Measurements from ENCODE around the gene DOCK2. TPM values are rescaled to one million over a fixed set of nuclear protein-coding genes. Genes with fewer than 3 reads are reported as not detected.
A peak's percentile ranks its signal among the peaks of the same experiment; 100 is the strongest.
"Not testable (repeated sequence)": the region's sequence is repeated elsewhere in the genome, so short reads cannot be mapped to it uniquely, and the experiment has no call there.

The DOCK2 gene
- total RNA-seq, 2 donors from 2014 or later = 210 to 220 TPM

DNA sequence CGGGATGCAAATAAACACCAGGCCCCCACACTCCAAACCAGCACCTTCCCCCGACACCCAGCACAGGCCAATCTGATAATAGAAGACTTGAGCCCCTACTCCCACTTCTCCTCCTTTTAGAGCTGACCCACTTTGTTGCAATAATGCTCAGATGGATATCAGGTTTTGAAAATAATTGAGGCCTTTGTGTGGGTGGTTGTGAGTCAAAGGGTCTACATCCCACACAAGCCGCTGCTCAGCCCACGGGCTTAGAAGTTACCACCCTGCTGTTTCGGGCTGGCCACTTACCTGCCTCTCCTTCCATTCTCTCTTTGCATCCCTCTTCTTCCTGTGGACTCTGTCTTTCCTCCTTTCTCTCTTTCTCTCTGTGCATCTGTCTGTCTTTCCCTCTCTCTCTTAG is 432.4 kb downstream of the DOCK2 start:
- H3K27ac Mint-ChIP-seq = peak overlapping the region in 1 of 2 donors; percentile 11
- DNase-seq (ENCODE audit: low spot score in 2 of 2) (no peak), ATAC-seq (no peak)

DNA sequence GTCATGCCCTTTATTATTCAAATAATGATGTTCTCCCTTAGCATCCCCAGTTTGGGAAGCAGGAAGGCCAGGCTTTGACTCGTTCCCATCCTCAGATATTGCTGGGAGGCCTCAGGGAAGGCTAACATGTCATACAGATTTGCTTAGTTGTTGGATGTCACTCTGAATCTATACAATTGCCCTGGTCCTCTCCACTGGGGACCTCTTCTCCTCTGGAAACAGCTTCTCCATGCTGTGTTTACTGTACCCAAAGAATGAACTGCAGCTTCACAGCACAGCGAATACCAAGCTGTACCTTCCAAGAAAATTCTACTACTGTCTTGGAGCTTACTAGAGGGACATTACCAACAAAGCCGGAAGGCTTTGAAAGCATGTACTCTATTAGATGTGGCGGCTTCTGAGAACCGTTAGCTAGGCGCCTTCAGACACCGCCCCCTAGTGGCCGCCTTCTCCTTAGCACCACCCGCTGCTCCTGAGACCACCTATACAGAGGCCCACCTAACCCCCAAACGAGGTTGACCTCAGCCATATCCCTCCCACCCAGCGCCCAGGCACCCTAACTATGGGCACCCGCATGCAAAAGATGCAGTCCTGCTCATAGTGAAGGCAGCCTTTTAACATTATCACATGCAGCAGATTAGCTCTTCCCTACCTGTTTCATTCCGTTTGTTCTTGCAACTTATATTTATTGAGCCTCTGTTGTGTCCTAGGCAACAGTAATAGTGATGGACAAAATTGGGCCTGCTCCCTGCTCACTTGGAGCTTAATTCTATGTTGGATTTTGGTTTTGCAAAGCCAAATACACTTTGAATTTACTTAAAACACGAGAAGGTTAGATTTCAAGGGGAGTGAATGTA is 433.7 kb downstream of the DOCK2 start:
- peaks cover 34 to 38% of the 10 kb centered on the region in 2 donors for H3K36me3 Mint-ChIP-seq
- peak in 1 of 2 donors; percentile 26 for ATAC-seq
- peak in 1 of 2 donors; percentile 21 for DNase-seq (ENCODE audit: low spot score in 2 of 2)

More for the DNA sequence above, 432.4 kb downstream of the DOCK2 start:
- peaks cover 34 to 36% of the 10 kb centered on the region in 2 donors for H3K36me3 Mint-ChIP-seq
- H3K9me3 Mint-ChIP-seq = no peaks in the 10 kb centered on the region

DNA sequence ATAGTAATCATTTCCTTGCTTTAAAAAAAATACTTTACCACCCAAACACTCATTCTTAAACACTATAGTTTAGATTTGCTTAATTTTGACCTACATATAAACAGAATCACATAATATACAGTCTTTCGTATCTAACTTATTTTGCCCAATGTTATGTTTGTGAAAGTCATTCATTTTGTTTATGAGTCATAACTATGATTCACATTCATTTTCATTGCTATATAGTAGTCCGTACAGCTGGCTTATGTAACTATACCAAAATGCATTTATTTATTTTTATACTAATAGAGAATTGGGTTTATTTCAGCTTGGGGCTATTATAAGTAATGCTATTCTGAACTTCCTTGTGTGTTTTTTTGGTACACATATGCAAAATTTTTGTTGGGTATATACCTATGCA is 434.7 kb downstream of the DOCK2 start:
- no peaks in the 10 kb centered on the region for H3K9me3 Mint-ChIP-seq
- peaks cover 34 to 37% of the 10 kb centered on the region in 2 donors for H3K36me3 Mint-ChIP-seq
- no peak overlapping the region for H3K27ac Mint-ChIP-seq
- ATAC-seq (no peak), DNase-seq (ENCODE audit: low spot score in 2 of 2) (no peak)

More for the DNA sequence above, 433.7 kb downstream of the DOCK2 start:
- H3K9me3 Mint-ChIP-seq = no peaks in the 10 kb centered on the region
- no peak overlapping the region for H3K27ac Mint-ChIP-seq

DNA sequence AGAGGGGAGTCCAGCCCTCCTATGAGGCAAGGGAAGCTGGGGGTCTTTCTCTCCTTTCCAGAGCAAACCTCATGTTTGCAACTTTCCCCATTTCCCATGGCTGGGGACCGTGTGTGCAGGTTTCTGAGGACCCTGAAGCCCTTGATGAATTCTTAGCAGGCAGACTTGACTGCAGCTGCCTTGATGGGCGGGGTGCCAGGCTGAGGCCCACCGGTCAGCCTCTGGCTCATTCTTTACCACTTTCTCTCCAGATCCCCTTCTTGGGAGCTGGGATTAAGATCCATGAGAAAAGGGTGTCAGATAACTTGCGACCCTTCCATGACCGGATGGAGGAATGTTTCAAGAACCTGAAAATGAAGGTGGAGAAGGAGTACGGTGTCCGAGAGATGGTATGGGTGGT is 438.6 kb downstream of the DOCK2 start:
- ATAC-seq = no peak
- H3K27ac Mint-ChIP-seq = no peak overlapping the region
- peaks cover 27 to 28% of the 10 kb centered on the region in 2 donors for H3K36me3 Mint-ChIP-seq
- peak in 1 of 2 donors; percentile 3 for DNase-seq (ENCODE audit: low spot score in 2 of 2)
- no peaks in the 10 kb centered on the region for H3K9me3 Mint-ChIP-seq

DNA sequence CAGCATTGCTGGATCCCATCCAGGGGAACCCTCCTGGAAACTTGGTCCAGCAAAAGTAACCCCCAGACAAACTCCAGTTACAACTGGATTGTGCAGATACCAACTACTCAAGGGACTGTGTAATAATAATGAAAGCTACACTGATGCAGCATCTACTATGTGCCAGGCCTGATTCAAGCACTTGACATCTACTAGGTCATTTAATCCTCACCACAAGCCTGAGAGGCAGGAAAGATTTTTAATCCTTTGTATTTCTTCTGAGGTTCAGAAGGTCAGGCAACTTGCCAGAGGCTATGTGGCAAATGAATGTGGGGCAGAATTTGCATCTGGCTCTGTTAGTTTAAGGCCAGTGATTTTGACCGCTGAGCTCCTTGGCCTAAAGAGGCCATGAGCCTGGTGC is 439.1 kb downstream of the DOCK2 start:
- no peaks in the 10 kb centered on the region for H3K9me3 Mint-ChIP-seq
- H3K27ac Mint-ChIP-seq = peak overlapping the region in 1 of 2 donors; percentile 61
- peak in 1 of 2 donors; percentile 35 for DNase-seq (ENCODE audit: low spot score in 2 of 2)
- H3K36me3 Mint-ChIP-seq = peaks cover 21 to 23% of the 10 kb centered on the region in 2 donors
- ATAC-seq = peak in 1 of 2 donors; percentile 56

DNA sequence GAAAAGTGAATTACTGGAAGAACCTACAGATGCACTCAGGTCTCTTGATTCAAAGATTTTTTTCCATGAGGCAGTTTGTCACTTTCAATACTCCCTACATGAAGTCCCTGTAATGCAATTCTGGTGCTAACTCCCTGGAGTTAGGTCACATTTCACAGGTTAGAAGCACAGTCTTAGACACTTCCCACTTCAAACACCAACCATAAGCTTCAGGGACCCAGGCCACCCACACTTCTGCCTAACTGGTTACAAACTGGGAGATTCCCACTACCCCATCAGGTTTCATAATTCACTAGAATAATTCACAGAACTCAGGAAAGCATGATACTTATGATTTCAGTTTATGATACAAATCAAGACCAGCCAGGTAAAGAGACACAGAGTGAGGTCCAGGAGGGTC is 439.7 kb downstream of the DOCK2 start:
- H3K9me3 Mint-ChIP-seq = no peaks in the 10 kb centered on the region
- DNase-seq (ENCODE audit: low spot score in 2 of 2) (no peak), ATAC-seq (peak in 1 of 2 donors; percentile 75)
- peak overlapping the region in 1 of 2 donors; percentile 61 for H3K27ac Mint-ChIP-seq
- peaks cover 20 to 21% of the 10 kb centered on the region in 2 donors for H3K36me3 Mint-ChIP-seq

DNA sequence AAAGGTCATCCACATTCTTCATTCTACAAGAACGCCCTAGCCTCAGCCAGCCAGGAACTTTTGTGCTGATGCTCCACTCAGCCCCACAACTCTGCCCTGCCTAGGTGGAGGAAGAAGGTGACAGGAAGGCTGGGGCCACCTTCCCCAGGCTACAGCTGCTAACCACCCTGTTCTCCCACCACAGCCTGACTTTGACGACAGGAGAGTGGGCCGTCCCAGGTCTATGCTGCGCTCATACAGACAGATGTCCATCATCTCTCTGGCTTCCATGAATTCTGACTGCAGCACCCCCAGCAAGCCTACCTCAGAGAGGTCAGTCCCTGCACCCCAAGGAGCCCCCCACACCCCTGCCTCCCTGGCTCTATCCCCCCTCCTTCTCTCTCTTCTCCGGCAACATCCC is 440.5 kb downstream of the DOCK2 start:
- ATAC-seq = no peak
- H3K27ac Mint-ChIP-seq = peak overlapping the region in 1 of 2 donors; percentile 19
- H3K9me3 Mint-ChIP-seq = no peaks in the 10 kb centered on the region
- DNase-seq (ENCODE audit: low spot score in 2 of 2) = no peak
- H3K36me3 Mint-ChIP-seq = peaks cover 20 to 24% of the 10 kb centered on the region in 2 donors

DNA sequence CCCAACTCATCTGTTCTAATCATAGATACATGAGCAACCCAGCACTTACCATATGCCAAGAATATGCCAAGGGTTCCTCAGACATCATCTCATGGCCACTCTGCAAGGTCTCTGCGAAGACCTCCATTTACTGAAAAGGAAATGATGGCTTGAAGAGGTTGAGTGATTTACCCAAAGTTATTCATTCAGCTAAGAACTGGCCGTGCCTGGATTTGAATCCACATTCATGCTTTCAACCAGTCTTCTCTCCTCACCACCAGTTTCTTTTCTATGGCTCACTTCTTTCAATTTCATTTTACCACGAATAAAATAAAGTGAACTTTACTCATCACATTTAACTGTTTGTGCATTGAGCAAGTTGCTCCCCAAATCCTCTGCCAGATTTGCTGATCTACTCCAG is 441.4 kb downstream of the DOCK2 start:
- H3K36me3 Mint-ChIP-seq = peaks cover 23 to 30% of the 10 kb centered on the region in 2 donors
- H3K27ac Mint-ChIP-seq = peak overlapping the region; percentile 19 to 63
- peak; percentile 33 to 39 for ATAC-seq
- peak in 1 of 2 donors; percentile 18 for DNase-seq (ENCODE audit: low spot score in 2 of 2)
- H3K9me3 Mint-ChIP-seq = no peaks in the 10 kb centered on the region

DNA sequence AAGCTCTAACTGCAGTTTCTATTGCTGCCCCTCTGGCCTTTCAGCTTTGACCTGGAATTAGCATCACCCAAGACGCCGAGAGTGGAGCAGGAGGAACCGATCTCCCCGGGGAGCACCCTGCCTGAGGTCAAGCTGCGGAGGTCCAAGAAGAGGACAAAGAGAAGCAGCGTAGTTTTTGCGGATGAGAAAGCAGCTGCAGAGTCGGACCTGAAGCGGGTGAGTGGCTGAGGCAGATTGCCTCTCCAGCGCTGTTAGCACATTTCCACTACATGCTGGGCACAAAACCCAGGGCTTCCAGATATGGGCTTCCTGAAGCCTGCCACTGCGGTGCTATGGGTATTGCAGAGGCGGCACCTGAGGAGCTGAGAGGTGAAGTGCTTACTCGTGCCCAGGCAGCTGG is 441.9 kb downstream of the DOCK2 start:
- Mint-ChIP-seq H3K36me3 (peaks cover 27 to 35% of the 10 kb centered on the region in 2 donors), H3K27ac (peak overlapping the region; percentile 19 to 57), H3K9me3 (no peaks in the 10 kb centered on the region)
- no peak for ATAC-seq
- peak in 1 of 2 donors; percentile 47 for DNase-seq (ENCODE audit: low spot score in 2 of 2)

DNA sequence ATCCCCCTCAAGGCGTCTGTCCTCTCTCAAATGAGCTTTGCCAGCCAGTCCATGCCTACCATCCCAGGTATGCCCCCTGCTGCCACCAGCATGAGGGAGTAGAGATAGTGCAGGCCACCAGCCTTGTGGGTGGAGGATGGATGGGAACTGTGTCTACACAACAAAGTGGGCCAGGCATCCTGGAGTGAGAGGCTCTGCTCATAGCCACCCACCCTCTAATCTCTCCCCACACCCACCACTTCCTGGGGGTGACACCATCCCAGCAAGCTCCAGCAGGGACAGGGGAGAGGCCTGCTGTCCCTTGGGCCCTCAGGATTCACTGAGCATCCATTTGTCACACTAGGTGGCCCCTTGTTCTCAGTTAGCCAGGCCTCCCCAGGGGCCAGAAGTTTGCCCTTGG is 443.1 kb downstream of the DOCK2 start:
- Mint-ChIP-seq H3K27ac (peak overlapping the region in 1 of 2 donors; percentile 33), H3K36me3 (peaks cover 26 to 36% of the 10 kb centered on the region in 2 donors)
- no peak for ATAC-seq

DNA sequence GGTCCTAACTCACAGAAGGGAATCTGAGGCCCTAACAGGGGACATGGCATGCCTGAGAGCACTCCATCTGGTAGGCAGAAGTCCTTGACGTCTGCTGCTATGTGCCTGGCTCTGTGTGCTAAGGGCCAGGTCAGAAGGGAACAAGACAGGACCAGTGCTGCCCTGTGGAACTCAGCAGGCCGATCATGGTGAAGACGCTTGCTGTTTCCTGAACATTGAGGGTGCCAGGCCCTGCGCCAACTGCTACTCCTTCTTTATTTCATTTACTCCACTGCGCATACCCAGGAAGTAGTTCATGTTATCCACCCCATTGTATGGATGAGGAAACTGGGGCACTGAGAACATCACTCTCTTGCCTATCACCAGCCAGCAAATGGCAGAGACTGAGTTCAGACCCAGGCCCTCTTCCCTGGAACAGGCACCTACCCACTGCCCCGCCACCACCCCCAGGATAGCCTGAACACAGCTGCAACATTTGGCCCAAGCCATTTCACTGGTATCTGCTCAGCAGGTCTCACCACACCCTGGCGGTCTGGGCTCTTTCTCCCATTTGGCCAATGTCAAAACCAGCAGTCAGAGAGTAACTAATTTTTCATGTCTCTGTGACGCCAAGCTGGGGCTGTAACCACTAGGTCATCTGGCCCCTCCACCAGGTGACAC is 443.8 kb downstream of the DOCK2 start:
- Mint-ChIP-seq H3K27ac (peak overlapping the region in 1 of 2 donors; percentile 33), H3K9me3 (no peaks in the 10 kb centered on the region), H3K36me3 (peaks cover 23 to 36% of the 10 kb centered on the region in 2 donors)
- no peak for ATAC-seq
- no peak for DNase-seq (ENCODE audit: low spot score in 2 of 2)

More for the DNA sequence above, 443.1 kb downstream of the DOCK2 start:
- DNase-seq (ENCODE audit: low spot score in 2 of 2) = no peak
- no peaks in the 10 kb centered on the region for H3K9me3 Mint-ChIP-seq

DNA sequence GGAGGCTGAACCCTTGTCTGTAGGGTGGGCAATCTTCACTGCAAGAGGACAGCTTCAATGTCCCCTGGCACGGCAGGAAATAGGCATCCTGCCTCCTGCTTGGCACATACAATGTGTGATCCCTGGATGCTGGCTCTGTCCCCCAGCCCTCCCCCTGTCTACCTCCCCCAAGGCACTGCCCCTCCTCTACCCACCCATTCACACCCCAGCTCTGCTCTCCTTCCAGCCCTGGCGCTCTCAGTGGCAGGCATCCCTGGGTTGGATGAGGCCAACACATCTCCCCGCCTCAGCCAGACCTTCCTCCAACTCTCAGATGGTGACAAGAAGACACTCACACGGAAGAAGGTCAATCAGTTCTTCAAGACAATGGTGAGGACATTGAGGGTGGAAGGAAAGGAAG is 444.5 kb downstream of the DOCK2 start:
- DNase-seq (ENCODE audit: low spot score in 2 of 2) (no peak), ATAC-seq (no peak)
- no peaks in the 10 kb centered on the region for H3K9me3 Mint-ChIP-seq
- peaks cover 25 to 36% of the 10 kb centered on the region in 2 donors for H3K36me3 Mint-ChIP-seq
- H3K27ac Mint-ChIP-seq = no peak overlapping the region

DNA sequence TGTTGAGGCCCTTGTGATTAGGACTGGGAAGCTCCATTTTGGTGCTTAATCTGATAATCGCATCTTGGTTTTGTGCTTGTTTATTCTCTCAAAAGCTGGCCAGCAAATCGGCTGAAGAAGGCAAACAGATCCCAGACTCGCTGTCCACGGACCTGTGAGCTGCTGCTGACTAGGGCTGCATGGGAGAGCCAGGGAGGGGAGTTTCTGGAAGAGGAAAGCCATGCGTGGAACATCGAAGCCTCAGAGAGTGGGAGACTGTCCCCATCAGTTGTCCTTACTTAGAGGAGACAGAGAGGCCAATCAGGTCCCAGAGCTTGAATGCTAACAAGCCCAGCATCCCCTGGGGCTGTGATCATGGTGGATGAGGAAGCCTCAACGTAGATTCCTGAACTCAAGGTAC is 445.6 kb downstream of the DOCK2 start:
- H3K9me3 Mint-ChIP-seq = no peaks in the 10 kb centered on the region
- peaks cover 27 to 34% of the 10 kb centered on the region in 2 donors for H3K36me3 Mint-ChIP-seq
- DNase-seq (ENCODE audit: low spot score in 2 of 2) (no peak), ATAC-seq (no peak)
- H3K27ac Mint-ChIP-seq = no peak overlapping the region

DNA sequence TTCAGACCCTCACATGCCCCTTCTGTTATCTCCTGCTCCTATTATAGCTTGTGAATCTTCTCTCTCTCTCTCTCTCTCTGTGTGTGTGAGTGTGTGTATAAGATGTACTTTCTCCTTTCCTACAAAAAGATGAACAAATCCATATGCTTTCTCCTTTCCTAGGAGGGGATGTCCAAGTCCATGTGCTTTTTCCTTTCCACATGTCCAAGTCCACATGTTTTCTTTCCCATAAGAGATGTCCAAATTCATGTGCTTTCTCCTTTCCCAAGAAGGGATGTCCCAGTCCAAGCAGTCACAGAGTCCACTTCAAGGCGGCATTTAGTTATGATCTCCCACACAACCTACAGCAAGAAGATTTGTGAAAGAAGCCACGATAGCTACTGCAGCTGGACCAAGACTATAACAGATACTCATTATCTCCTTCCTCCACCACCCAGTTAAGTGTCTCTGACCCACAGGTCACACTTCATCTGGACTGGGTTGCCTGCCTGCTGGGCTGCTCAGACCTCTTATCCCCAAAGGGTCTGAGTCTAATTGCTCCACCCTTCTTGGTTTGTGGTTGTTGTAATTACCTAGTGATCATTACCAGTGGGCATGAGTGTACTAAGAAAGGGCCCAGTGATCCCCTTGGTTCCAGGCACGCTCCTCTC is 450.2 kb downstream of the DOCK2 start:
- peak in 1 of 2 donors; percentile 23 for DNase-seq (ENCODE audit: low spot score in 2 of 2)
- Mint-ChIP-seq H3K27ac (peak overlapping the region; percentile 0 to 18), H3K9me3 (no peaks in the 10 kb centered on the region), H3K36me3 (peaks cover 14 to 19% of the 10 kb centered on the region in 2 donors)
- no peak for ATAC-seq

DNA sequence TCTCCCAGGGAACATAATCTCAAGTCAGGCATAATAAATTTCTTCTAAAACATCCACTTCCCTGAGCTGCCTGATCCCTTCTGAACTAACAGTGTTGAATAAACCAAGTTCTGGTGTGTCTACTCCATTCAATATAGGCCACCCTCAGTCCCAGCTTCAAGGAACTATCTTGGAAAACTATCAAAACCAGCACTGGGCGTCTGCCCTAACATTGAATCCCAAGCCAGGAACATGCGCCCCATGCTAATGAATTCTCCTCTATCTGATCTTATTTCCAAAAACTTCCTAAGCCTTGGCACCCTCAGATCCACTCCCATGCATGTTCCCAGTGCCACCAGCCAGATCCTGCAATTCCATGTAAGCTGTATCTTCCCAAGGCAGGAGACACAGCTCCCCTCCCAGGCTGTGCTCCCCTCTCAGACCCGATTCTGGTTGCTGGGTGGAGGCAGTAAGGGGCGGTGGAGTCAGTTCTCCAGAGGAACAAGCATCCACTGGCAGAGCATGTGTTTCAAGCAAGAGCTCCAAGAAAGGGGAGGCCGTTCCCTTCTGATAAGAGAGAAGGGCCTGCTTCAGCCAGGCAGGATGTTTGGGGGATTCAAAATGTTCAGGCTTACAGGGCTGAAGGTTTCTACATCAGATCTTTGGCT is 455.5 kb downstream of the DOCK2 start:
- Mint-ChIP-seq H3K27ac (no peak overlapping the region), H3K9me3 (no peaks in the 10 kb centered on the region), H3K36me3 (peaks cover 0 to 4% of the 10 kb centered on the region in 2 donors)
- ATAC-seq (no peak), DNase-seq (ENCODE audit: low spot score in 2 of 2) (no peak)

DNA sequence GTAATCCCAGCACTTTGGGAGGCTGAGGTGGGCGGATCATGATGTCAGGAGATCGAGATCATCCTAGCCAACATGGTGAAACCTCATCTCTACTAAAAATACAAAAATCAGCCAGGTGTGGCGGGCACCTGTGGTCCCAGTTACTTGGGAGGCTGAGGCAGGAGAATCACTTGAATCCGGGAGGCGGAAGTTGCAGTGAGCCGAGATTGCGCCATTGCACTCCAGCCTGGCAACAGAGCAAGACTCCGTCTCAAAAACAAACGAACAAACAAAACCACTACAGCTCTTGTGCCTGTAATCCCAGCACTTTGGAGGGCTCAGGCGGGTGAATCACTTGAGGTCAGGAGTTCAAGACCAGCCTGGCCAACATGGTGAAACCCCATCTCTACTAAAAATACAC is 457.3 kb downstream of the DOCK2 start:
- not testable (repeated sequence) for H3K27ac Mint-ChIP-seq, H3K9me3 Mint-ChIP-seq

More for the DNA sequence above, 457.3 kb downstream of the DOCK2 start:
- not testable (repeated sequence) for H3K36me3 Mint-ChIP-seq; ATAC-seq; DNase-seq (ENCODE audit: low spot score in 2 of 2)

All from activated naive CD4-positive, alpha-beta T cell treated with anti-CD3 and anti-CD28 coated beads, Interleukin-2, amount 50 U/mL, for 72 hours (primary cell).